GM18870 (cell line): ENCODE measurements around the gene TEC.
"Not testable (repeated sequence)": the region's sequence is repeated elsewhere in the genome, so short reads cannot be mapped to it uniquely, and the experiment has no call there.

ENCODE experiments used
- ATAC-seq: cut with Tn5 transposase; IDR thresholded peaks from one replicate; pipeline ENCODE4 v1.9.1; 2021; ENCODE audit warnings: moderate library complexity; ENCODE audit not compliant: unreplicated experiment

Gene TEC

GRCh38 chr4:48169636-48170035 is 100.0 kb downstream of the TEC start:
- no peak for ATAC-seq

DNA sequence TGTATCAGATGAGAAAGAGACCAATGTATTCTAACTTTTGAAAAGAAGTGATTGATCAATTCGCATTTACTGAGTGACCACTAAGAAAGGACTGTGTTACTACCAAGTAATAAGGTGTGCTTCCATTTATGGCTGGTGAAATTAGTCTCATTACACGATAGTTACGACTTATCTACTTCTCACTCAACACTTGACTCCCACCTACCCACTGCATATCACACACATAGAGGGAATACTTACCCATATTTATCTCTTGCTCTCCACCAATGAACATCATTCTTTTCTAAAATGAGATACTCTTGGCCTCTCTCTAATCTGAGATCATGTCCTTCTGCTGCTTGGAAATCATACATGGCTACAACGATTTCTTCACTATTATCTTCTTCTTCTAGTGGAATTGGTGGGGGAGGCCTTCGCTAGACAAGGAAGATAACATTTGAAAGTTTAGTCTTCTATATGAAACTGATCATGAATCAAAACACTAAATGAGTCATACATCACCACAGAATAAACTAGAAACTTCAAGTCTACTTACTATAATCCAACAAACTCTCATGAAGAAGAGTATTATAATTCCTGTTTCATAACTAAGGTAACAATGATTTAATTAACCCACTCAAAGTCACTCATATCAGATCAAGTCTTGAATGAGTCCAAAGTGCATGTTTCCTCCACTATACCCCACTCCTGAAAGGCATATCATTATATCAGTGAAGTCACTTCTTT is 101.9 kb downstream of the TEC start:
- ATAC-seq = peak; percentile 60

DNA sequence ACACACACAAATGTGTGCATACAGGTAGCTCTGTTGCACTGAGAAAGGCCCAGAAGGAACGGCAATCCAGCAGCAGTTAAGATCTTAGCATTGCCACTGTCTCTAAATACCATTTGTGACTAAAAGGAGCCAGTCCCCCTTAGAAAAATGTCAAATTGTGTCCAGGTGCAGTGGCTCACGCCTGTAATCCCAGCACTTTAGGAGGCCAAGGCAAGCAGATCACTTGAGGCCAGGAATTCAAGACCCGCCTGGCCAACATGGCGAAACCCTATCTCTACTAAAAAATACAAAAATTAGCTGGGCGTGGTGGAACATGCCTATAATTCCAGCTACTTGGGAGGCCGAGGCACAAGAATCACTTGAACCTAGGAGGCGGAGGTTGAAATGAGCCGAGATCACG is 105.1 kb downstream of the TEC start:
- not testable (repeated sequence) for ATAC-seq

- ATAC-seq = no peak
Observed at GRCh38 chr4:48163746-48164145, 105.9 kb downstream of the TEC start.

DNA sequence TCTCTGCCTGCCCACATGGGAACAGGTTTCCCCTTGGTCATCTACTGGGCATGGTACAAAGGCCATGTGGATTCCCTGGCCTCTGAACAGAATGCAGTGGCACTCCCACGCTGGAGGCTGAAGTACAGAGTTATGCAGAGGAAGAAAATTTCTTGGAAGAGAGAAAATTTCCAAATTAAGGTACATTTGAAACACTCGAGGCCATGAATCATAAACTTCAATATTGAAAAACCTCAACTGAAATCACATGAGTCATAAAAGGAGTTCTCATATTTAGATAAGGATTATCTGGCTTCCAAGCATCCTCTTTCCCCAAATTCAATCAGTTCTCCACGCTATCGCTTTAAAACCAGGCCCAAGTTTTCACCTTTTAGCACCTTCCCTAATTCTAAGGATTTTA is 107.5 kb downstream of the TEC start:
- ATAC-seq = no peak

GRCh38 chr4:48157271-48157670 is 112.4 kb downstream of the TEC start:
- no peak for ATAC-seq

- ATAC-seq = no peak
Observed at GRCh38 chr4:48156423-48156822, 113.2 kb downstream of the TEC start.

DNA sequence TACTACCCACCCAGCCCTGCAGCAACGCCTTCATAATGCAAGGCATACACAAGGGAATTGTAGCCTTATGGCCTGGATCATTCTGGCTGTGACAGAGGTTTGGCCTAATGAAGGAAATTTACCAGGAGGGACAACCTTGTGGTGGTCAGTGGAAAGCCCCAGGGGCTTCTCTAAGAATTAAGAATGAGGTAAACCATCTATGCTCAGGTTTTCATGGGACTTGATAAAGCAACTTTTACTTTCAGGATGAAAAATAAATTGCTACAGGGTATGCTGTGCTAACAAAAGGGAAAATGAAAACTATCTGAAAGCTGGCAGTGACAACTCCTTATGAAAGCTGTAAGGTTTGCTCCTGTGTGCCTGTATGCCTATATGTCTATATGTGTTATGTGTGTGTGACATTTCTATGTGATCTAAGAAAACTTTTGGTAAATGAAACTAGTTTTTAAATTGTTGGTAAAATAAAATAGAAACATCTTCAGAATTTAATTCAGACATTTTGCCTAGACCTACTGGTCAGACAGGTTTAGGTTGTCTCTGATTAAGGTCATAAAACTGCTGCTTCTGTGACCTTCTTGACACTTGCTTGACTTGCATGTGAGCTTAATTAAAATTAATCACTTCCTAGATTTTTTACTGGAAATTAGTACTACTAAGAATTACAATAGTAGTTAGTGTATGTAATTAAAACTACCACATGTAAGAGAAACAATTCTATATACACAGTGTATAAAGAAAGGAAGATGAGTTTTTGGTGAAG is 115.7 kb downstream of the TEC start:
- peak; percentile 84 for ATAC-seq

GRCh38 chr4:48152259-48152658 is 117.4 kb downstream of the TEC start:
- ATAC-seq = no peak

- no peak for ATAC-seq
Observed at GRCh38 chr4:48149827-48150370, 119.7 kb downstream of the TEC start.

GRCh38 chr4:48147621-48148020 is 122.0 kb downstream of the TEC start:
- no peak for ATAC-seq

DNA sequence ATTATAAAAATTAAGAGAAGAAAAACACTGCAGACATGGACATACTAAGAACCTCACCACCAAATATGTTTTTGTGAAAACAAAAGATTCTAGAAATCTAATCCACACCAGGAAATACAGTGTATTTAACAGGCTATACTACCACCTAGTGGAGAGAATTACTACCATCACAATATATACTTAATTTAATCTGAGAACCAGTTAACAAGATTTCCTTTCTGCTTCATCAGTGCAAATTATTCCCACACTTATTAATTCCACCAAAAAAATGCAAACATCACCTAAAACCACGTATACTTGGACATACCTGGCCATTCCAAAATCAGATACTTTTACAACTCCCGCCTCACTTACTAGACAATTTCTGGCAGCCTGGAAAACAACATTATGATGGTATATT is 128.6 kb downstream of the TEC start:
- no peak for ATAC-seq

DNA sequence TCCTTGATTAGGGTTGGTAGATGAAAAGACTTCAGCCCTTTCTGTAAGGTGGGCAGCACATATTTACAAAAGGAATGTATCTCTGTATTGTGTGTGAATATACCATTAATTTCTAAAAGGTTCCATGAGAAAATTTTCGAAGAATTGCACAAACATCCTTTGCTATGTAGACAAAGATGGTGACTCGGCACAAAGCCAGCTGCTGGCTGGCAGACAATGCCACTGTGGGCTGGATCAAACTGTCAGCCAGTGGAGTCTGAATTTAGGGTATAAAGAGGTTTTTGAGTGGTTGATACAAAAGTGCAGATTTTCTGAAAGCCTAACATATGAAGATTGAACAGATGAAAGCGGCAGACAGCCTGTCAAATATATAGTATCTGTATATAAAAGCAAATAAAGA is 129.9 kb downstream of the TEC start:
- no peak for ATAC-seq

- ATAC-seq = peak; percentile 87
Observed at GRCh38 chr4:48138936-48139335, 130.7 kb downstream of the TEC start.

DNA sequence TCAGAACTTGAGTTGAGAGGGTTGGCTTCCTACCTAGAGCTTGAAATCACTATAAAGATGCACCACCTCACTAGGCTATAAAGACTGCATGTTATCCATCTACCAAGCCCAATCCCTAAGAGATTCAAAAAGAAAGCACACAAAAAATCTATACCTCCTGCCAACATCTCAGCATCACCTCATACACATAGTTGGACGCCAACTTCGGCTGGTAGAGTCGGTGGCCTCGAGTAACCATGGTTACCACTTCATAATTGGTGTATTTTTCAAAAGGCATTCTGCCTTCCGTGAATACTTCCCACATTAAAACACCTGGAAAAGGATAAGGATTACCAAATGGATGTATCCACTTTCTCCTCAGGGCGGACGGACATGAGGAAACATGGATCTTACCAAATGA is 131.1 kb downstream of the TEC start:
- no peak for ATAC-seq

- ATAC-seq = no peak
Observed at GRCh38 chr4:48137846-48138245, 131.8 kb downstream of the TEC start.

- no peak for ATAC-seq
Observed at GRCh38 chr4:48134081-48134480, 135.6 kb downstream of the TEC start, which contains the start of gene TXK. TSS of gene TXK (minus strand) at chr4:48134250. CDS start at chr4:48134170, 80 bp downstream.

DNA sequence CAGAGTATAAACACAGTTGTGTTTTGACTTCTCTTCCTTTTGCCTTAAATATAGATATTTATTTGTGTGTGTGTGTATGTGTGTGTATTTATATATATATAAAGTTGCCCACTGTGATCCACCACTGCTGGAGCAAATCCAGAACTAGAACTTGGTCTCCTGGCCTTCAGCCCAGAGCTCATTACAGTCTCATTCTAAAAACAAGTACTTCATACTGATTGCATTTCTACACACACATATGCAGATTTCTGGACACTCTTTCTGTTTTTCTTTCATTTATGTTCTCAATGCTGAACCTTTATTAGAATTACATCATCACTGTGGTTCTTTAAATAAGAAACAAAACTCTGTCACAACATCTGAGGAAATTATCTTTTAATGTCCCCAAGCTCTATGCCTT is 136.0 kb downstream of the TEC start:
- no peak for ATAC-seq

DNA sequence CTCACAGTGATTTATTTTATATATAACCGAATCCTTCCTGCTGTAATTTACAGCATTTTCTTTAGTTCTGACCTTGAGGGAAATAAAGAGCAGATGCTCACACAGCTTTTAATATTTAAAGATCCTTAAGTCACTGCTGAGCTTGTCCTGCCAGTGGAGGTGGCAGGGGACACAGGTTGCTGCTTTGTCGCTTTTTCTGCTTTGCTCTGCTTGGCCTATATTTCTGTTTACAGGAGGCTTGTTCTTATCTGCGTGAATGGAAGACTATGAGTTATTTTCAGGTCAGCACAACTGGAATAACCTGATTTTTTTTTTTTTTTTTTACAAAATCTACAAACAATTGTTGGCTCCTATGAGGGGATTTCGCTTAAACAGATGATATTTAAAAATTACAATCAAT is 137.9 kb downstream of the TEC start:
- ATAC-seq = no peak

GRCh38 chr4:48130100-48130499 is 139.5 kb downstream of the TEC start:
- ATAC-seq = no peak

DNA sequence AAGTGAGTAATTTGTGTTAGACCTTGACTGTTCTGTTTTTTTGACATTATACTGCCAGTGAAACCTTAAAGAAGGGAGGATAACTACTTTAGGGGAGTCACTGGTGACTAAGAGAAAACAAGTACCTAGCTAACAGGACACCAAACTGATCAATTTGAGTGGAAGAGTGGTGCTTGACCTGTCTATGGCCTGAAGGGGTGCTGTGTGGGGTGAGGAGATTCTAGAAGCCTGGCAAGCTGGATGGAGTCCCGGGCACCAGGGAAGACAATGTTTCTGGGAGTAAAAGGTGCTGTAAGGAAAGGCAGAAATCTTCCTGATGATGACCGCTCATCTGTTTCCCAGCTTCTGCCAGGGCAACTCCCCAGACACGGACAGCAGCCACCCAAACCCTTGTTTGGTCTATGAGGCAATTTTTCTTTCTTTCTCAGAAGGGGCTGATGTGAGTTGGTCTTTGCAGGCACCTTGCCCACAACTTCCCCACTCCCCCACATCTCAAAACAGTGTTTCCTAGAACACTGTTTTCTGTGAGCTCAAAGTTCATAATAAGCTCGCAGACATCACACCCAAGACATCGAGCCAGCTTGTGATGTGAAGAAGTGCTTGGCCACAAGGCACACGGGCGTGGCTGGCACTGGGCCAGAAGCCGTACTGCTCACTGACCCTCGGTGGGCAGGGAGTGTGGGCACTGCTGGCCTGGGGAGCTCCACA is 140.2 kb downstream of the TEC start:
- no peak for ATAC-seq
